ENCODE results near the gene ATM. TPM values are rescaled to one million over a fixed set of nuclear protein-coding genes. Genes with fewer than 3 reads are reported as not detected.

The ATM gene
- polyA plus RNA-seq, 1 donor from 2014 or later = 74.6 TPM

- Histone ChIP-seq H3K27ac (ENCODE audit: low read length) (no peak overlapping the region), H3K9me2 (ENCODE audit: insufficient read depth, low read length) (no peaks in the 10 kb centered on the region), H3F3A (ENCODE audit: insufficient read depth, low read length, poor library complexity, severe bottlenecking) (no peaks in the 10 kb centered on the region), H3K79me2 (replicated peaks; ENCODE audit: insufficient read depth, low read length) (no peaks in the 10 kb centered on the region), H2AFZ (ENCODE audit: low read depth, low read length) (no peak overlapping the region), H3K4me3 (ENCODE audit: low read length) (no peak overlapping the region), H4K20me1 (ENCODE audit: insufficient read depth) (no peaks in the 10 kb centered on the region), H3K4me2 (ENCODE audit: low read length) (no peak overlapping the region), H3K27me3 (ENCODE audit: insufficient read depth, low read depth, low read length) (no peaks in the 10 kb centered on the region), H3K36me3 (ENCODE audit: insufficient read depth, low read length) (no peaks in the 10 kb centered on the region), H3K9me3 (ENCODE audit: low read length) (no peaks in the 10 kb centered on the region), H3K9ac (ENCODE audit: low read length) (no peak overlapping the region)
- TF ChIP-seq TAF1 (IDR thresholded peaks at IDR 0.05; ENCODE audit: low read depth) = no peak
- TF ChIP-seq CTCF (IDR thresholded peaks at IDR 0.05; ENCODE audit: poor library complexity, severe bottlenecking) = no peak
- TF ChIP-seq RAD21 (conservative IDR thresholded peaks at IDR 0.05) = no peak
- no peak for TF ChIP-seq SMC3 (conservative IDR thresholded peaks at IDR 0.05; ENCODE audit: poor library complexity)
- TF ChIP-seq MXI1 (conservative IDR thresholded peaks at IDR 0.05; ENCODE audit: poor library complexity, severe bottlenecking) = no peak
- TF ChIP-seq REST (IDR thresholded peaks at IDR 0.05; ENCODE audit: borderline replicate concordance) = no peak
- TF ChIP-seq EP300 (conservative IDR thresholded peaks at IDR 0.05; ENCODE audit: poor library complexity, severe bottlenecking) = no peak
- no peak for TF ChIP-seq POLR2AphosphoS5 (IDR thresholded peaks at IDR 0.05)
- no peak for TF ChIP-seq EZH2 (IDR thresholded peaks at IDR 0.05; ENCODE audit: borderline replicate concordance, insufficient read depth, low read length, poor library complexity, severe bottlenecking)
Measured at GRCh38 chr11:108289699-108290098, 66.8 kb downstream of the ATM start.

- Histone ChIP-seq H3K27ac (ENCODE audit: low read length) (no peak overlapping the region), H3K9me2 (ENCODE audit: insufficient read depth, low read length) (no peaks in the 10 kb centered on the region), H3K9ac (ENCODE audit: low read length) (no peak overlapping the region), H3K9me3 (ENCODE audit: low read length) (no peaks in the 10 kb centered on the region), H3K4me2 (ENCODE audit: low read length) (no peak overlapping the region), H3K36me3 (ENCODE audit: insufficient read depth, low read length) (peaks cover 4% of the 10 kb centered on the region), H3K27me3 (ENCODE audit: insufficient read depth, low read depth, low read length) (no peaks in the 10 kb centered on the region), H3K4me3 (ENCODE audit: low read length) (no peak overlapping the region), H3F3A (ENCODE audit: insufficient read depth, low read length, poor library complexity, severe bottlenecking) (no peaks in the 10 kb centered on the region), H3K79me2 (replicated peaks; ENCODE audit: insufficient read depth, low read length) (no peaks in the 10 kb centered on the region), H4K20me1 (ENCODE audit: insufficient read depth) (no peaks in the 10 kb centered on the region), H2AFZ (ENCODE audit: low read depth, low read length) (no peak overlapping the region)
- TF ChIP-seq EZH2 (IDR thresholded peaks at IDR 0.05; ENCODE audit: borderline replicate concordance, insufficient read depth, low read length, poor library complexity, severe bottlenecking) = no peak
- TF ChIP-seq SMC3 (conservative IDR thresholded peaks at IDR 0.05; ENCODE audit: poor library complexity) = no peak
- no peak for TF ChIP-seq POLR2AphosphoS5 (IDR thresholded peaks at IDR 0.05)
- TF ChIP-seq MXI1 (conservative IDR thresholded peaks at IDR 0.05; ENCODE audit: poor library complexity, severe bottlenecking) = no peak
- TF ChIP-seq TAF1 (IDR thresholded peaks at IDR 0.05; ENCODE audit: low read depth) = no peak
- no peak for TF ChIP-seq CTCF (IDR thresholded peaks at IDR 0.05; ENCODE audit: poor library complexity, severe bottlenecking)
- no peak for TF ChIP-seq REST (IDR thresholded peaks at IDR 0.05; ENCODE audit: borderline replicate concordance)
- TF ChIP-seq EP300 (conservative IDR thresholded peaks at IDR 0.05; ENCODE audit: poor library complexity, severe bottlenecking) = no peak
- no peak for TF ChIP-seq RAD21 (conservative IDR thresholded peaks at IDR 0.05)
Measured at GRCh38 chr11:108293229-108293628, 70.4 kb downstream of the ATM start.

Measured in neural cell (in vitro differentiated cells).